SK-N-SH treated with all-trans-retinoic acid at 6 μM for 48 hours (cell line): ENCODE results near the gene SPINK4.

Experiments used
- CREB5 ChIP-seq: fragments of 250-450 bp; sonication (Bioruptor Pico); IDR thresholded peaks from 2 replicates; pipeline ENCODE4 v1.5.1; 2020; ENCODE audit warnings: low read depth, mild to moderate bottlenecking, moderate library complexity
- PATZ1 ChIP-seq: fragments of 250-450 bp; sonication (Bioruptor Pico); IDR thresholded peaks from 2 replicates; pipeline ENCODE4 v1.8.0; 2020; ENCODE audit warnings: mild to moderate bottlenecking, moderate library complexity, borderline replicate concordance
- PPARA ChIP-seq: fragments of 250-450 bp; sonication (Bioruptor Pico); IDR thresholded peaks from 2 replicates; pipeline ENCODE4 v1.5.0; 2020; ENCODE audit warnings: mild to moderate bottlenecking, borderline replicate concordance
- RARB ChIP-seq: fragments of 250-450 bp; sonication (Bioruptor Pico); IDR thresholded peaks from 2 replicates; pipeline ENCODE4 v1.8.0; 2021; ENCODE audit warnings: mild to moderate bottlenecking, moderate library complexity
- SNAI2 ChIP-seq: fragments of 250-450 bp; sonication (Bioruptor Pico); IDR thresholded peaks from 2 replicates; pipeline ENCODE4 v1.5.0; 2020; ENCODE audit warnings: mild to moderate bottlenecking, moderate library complexity
- TCF4 ChIP-seq: fragments of 250-450 bp; sonication (Bioruptor Pico); IDR thresholded peaks from 2 replicates; pipeline ENCODE4 v1.8.0; 2021; ENCODE audit warnings: mild to moderate bottlenecking, moderate library complexity, borderline replicate concordance
- ZFP30 ChIP-seq: fragments of 450-650 bp; formaldehyde crosslinking; IDR thresholded peaks from 2 replicates; pipeline ENCODE4 v1.5.0; 2022; ENCODE audit warnings: mild to moderate bottlenecking, moderate library complexity
- ZNF70 ChIP-seq: fragments of 450-650 bp; formaldehyde crosslinking; IDR thresholded peaks from 2 replicates; pipeline ENCODE4 v1.5.0; 2020; ENCODE audit warnings: mild to moderate bottlenecking, moderate library complexity

- TF ChIP-seq PATZ1 (CRISPR knock-in tag) (no peak), ZNF70 (no peak), PPARA (CRISPR knock-in tag) (no peak), SNAI2 (CRISPR knock-in tag) (no peak), RARB (CRISPR knock-in tag) (no peak), CREB5 (CRISPR knock-in tag) (no peak), ZFP30 (CRISPR knock-in tag) (no peak), TCF4 (no peak)
Measured at GRCh38 chr9:33249983-33250382, 10.0 kb downstream of the SPINK4 start.
